ENCODE results near the gene TRIP13. TPM values are rescaled to one million over a fixed set of nuclear protein-coding genes. Genes with fewer than 3 reads are reported as not detected.

TRIP13 gene
- total and polyA plus RNA-seq, 9 of the 15 experiments (the other 6 are each of a cell fraction or from before 2014, with no cell fraction given), result 24.1 to 116 (median 53.2) TPM

- no peak overlapping the region for H3K4me2 ChIP-seq (ENCODE audit: insufficient read depth, low read length)
- TSS peak; percentile 43 for BruUV-seq (replicated peaks)
- FAIRE-seq (no peak), DNase-seq (ENCODE audit: extremely low read depth in 1 of 4, low spot score in 3 of 4) (peak in 1 of 4 experiments; percentile 14), ATAC-seq (no peak)
- no peak overlapping the region for H3K27ac ChIP-seq (ENCODE audit: extremely low read depth, low read depth, low read length)
- no peaks in the 10 kb centered on the region for H3K79me2 ChIP-seq (ENCODE audit: control insufficient read depth, insufficient read depth, low read length)
- peaks cover 19% of the 10 kb centered on the region for H4K20me1 ChIP-seq (replicated peaks; ENCODE audit: control insufficient read depth, insufficient read depth, low read length)
- peaks cover 35% of the 10 kb centered on the region; the same call in 2 of the 3 replicates for H3K36me3 ChIP-seq (ENCODE audit: control insufficient read depth, insufficient read depth, low read length)
- 76% methylated on average over 13 of the region's 15 CpGs for WGBS (ENCODE audit: insufficient coverage, low coverage, missing lambda C conversion rate)
- peaks cover 0 to 42% of the 10 kb centered on the region in 2 experiments; a peak in 2 of 5 replicates for H3K4me1 ChIP-seq (replicated peaks in 1 of 2; ENCODE audit: control insufficient read depth in 2 of 2, insufficient read depth in 2 of 2, low read length in 2 of 2)
- intact Hi-C loops (cut with micrococcal nuclease) (no loop called here), in situ Hi-C loops (cut with MboI) (no loop called here)
- 0 out of 4 replicates have a peak overlapping the region, but pooled peaks of 1 of the 2 experiments have one; percentile 51 for H3K9ac ChIP-seq (ENCODE audit: insufficient read depth in 1 of 2, low read depth in 2 of 2, low read length in 2 of 2)
- no peak overlapping the region for H3K4me3 ChIP-seq
- no peaks in the 10 kb centered on the region for H3K9me1 ChIP-seq (ENCODE audit: control insufficient read depth, insufficient read depth, low read length)
- no peaks in the 10 kb centered on the region for H3K9me3 ChIP-seq (replicated peaks; ENCODE audit: control insufficient read depth, insufficient read depth, low read depth, low read length)
- ChIA-PET POLR2A (interaction anchor here (0.6 to 0.8 kb wide), 2 partner anchors 8 to 178 kb away, joined by 3 read pairs; no protein-coding TSS in a partner anchor), CTCF (ENCODE audit: low intra/inter-chr PET ratio) (no interaction called here)
- no peaks in the 10 kb centered on the region for H3K27me3 ChIP-seq (ENCODE audit: control insufficient read depth in 2 of 2, insufficient read depth in 2 of 2, low read length in 2 of 2)
- no peak overlapping the region for H2AFZ ChIP-seq (ENCODE audit: low read depth, low read length)
- no peak for TF ChIP-seq ZNF347 (CRISPR knock-in tag; IDR thresholded peaks at IDR 0.05; ENCODE audit: low read depth)
- TF ChIP-seq ZNF324 (CRISPR knock-in tag; IDR thresholded peaks at IDR 0.05), result no peak
- TF ChIP-seq MBD1 (CRISPR knock-in tag; IDR thresholded peaks at IDR 0.05), result no peak
- TF ChIP-seq CGGBP1 (CRISPR knock-in tag; IDR thresholded peaks at IDR 0.05), result no peak
- TF ChIP-seq ZFX (CRISPR knock-in tag; IDR thresholded peaks at IDR 0.05), result no peak
- TF ChIP-seq BMI1 (IDR thresholded peaks at IDR 0.05; ENCODE audit: low read length), result no peak
- no peak for TF ChIP-seq MEF2A (IDR thresholded peaks at IDR 0.05; ENCODE audit: control insufficient read depth, low read depth, low read length)
- TF ChIP-seq ZNF655 (CRISPR knock-in tag; IDR thresholded peaks at IDR 0.05), result no peak
- TF ChIP-seq MYC (IDR thresholded peaks at IDR 0.05; ENCODE audit: low read depth, low read length), result no peak
- TF ChIP-seq MYC (CRISPR knock-in tag; IDR thresholded peaks at IDR 0.05; ENCODE audit: borderline replicate concordance, low read depth), result no peak
- TF ChIP-seq TRIM25 (IDR thresholded peaks at IDR 0.05; ENCODE audit: borderline replicate concordance), result no peak
- no peak for TF ChIP-seq SMARCA4 (IDR thresholded peaks at IDR 0.05)
- TF ChIP-seq ZNF592 (IDR thresholded peaks at IDR 0.05), result no peak
These were observed 32.1 kb upstream of the TRIP13 start for GRCh38 chr5:860506-861150.

Data from K562 (cell line).